C1 segment of cervical spinal cord (tissue), 14 donors: Measurements from ENCODE around the gene PLAU.
"Not testable (repeated sequence)": the region's sequence is repeated elsewhere in the genome, so short reads cannot be mapped to it uniquely, and the experiment has no call there.

ENCODE experiments used
- DNase-seq, 14 donors: peaks; one replicate each; lab custom pipeline; 2025; lab: John Stamatoyannopoulos, UW

Gene PLAU

DNA sequence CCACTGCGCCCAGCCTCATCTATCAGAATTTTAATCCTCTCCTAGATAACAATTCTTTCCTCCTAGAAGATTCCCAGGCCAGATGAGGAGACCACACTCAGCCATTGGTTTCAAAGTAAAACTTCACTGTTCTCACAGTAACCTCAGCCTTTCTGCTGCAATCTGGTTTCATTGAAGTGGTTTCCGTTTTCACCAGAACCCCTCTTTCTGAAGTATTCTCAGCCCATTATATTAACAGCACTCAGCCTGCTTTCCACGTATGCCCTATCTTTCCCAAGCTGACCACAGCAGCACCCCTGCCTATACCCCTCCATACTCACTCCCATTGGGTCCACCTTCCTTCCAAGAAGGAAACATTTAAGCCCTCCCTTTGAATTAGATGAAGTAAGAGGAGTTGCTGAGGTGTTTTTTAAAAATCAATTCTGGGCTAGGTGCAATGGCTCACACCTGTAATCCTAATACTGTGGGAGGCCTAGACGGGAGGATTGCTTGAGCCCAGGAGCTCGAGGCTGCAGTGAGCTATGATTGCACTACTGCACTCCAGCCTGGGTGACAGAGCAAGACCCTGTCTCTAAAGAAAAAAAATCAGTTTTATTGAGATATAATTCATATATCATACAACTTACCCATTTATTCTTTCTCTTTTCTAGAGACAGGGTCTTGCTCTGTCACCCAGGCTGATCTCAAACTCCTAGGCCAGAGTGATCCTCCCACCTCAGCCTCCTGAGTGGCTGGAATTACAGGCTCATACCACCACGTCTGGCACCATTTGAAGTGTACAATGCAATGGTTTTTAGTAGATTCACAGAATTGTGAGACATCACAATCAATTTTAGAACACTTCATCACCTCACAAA lies 11.3 kb downstream of the PLAU start:
- DNase-seq: no peak

DNA sequence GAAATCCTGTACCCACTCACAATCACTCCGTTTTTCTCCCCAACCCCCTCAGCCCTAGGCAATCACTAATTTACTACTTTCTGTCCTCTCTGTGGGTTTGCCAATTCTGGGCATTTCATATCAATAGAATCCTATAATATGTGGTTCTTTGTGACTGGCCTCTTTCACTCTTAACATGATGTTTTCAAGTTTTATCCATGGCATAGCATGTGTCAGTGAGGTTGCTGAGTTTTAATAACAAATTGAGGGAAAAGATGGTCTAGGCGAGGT lies 11.9 kb downstream of the PLAU start:
- no peak for DNase-seq

DNA sequence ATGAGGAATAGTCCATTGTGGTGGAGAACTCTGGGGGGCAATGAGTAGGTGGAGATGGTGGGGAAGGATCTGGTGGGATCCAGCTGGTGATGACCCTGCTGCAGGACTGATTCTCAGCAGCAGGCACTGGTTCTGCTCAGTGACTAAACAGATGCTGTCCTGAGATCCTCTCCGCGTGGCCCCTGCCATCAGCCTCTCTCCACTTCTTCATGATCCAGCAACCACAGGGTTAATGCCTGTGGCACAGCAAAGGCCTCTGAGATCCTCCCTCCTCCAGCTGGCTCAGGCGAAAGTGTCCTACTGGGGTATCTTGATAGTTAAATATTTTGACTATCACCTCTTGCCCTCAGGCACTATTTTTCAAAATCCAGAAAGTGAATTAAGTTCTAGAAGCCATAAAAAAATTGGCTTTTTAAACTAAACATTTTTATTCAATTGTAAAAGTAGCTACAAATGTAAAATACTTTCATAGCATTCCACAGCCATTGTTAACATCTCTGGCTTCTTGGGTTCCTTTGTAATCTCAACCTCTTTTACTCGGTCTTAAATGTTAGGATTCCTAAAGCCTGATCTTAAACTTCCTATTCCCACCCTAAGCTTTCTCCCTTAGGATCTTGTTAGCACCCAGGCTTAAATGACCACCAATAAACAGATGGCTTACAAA lies 13.1 kb downstream of the PLAU start:
- DNase-seq: no peak

GRCh38 chr10:73924935-73925334 lies 14.0 kb downstream of the PLAU start:
- no peak for DNase-seq

GRCh38 chr10:73925539-73925938 lies 14.6 kb downstream of the PLAU start:
- no peak for DNase-seq

GRCh38 chr10:73926152-73926764 lies 15.3 kb downstream of the PLAU start:
- peak in 1 of 14 donors; percentile 27 for DNase-seq

GRCh38 chr10:73930630-73931327 lies 19.8 kb downstream of the PLAU start:
- DNase-seq: not testable (repeated sequence)

DNA sequence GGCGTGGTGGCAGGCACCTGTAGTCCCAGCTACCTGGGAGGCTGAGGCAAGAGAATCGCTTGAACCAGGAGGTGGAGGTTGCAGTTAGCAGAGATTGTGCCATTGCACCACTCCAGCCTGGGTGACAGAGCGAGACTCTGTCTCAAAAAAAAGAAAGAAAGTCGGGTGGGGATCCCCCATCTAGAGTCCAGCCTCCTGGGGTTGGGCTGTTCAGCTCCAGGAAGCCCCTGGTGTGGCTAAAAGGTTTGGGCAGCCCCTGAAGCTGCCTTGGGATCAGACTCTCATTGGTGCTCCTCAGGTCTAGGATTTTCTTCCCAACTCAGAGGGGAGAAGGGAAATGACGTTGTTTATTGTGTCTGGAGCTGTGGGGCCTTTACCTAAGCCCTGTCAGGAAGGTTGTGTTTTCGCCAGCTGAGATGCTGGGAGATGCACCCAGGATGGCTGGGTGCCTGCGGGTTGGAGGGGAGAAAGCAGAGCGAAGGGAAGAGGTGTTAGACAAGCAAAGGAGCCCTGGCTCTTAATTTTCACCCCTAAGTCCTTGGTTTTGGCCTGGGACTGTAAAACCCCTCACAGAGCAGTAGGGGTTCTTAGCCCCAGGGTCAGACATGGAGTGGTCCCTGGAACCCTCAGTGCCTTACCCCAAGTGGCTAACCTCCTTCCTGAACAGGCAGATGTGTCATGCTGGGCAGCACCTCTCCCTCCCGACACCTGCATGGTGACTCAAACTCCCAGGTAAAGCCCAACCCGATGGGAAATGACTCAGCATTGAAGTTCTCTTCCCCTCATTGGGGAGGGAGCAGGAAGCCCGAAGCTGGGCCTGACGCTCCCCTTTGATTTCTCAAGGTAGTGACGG lies 21.1 kb downstream of the PLAU start:
- DNase-seq: no peak

- DNase-seq: no peak
Observed at GRCh38 chr10:73932620-73933112, 21.7 kb downstream of the PLAU start.

GRCh38 chr10:73934074-73934473 lies 23.1 kb downstream of the PLAU start:
- no peak for DNase-seq

DNA sequence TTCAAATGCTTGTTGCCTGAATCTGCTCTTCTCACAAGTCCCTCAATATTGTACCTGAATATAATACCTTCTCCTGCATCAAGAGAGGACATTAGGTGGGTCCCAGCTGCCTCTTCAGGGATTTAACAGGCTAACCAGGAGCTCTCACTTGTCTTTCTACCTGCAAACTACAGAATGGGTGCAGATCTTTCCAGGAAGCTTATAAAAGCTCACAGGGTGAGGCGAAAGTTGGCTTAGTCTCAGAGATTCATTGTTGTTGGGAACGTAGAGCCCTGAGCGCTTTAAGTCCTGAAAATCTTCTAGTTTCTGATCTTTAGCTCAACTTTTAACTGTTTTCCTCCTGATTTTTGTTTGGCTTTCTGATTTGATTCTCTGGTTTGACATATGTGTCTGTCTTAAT lies 25.0 kb downstream of the PLAU start:
- no peak for DNase-seq

DNA sequence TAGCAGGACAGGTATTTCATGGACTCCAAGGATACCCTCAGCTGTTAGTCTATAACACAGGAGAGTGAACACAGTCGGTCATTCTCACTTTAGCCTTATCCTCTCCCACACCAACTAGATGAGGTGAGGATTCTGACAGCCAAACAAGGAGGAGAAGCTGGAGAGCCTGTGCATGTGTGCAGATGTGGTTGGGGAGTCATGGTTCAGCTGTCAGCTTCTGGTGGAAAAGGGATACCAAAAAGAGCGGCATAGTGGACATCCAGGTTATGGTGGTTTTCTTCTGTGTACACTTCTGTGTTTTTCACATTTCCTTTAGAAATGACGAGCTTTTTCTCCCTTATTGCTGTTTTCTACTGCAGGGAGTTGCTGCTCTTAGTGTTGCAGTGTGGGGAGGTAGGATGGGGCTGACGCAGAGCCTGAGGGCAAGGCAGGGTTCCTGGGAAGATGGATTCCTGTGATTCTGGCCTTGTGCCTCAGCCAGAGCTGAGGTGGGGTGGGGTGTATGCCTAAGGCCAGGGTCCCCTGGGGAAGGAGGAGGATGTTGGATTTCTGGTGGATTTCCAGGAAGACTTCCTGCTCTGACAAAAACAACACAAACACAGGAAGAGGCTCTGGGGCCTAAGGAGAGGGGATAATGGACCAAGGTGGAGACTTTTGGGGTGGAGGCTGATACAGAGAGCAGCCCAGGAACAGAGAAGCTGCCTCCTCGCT lies 26.6 kb downstream of the PLAU start:
- DNase-seq: no peak

- DNase-seq: peak in 13 of 14 donors; percentile 5 to 66 (median 34)
Observed at GRCh38 chr10:73940634-73941221, 29.8 kb downstream of the PLAU start.

- DNase-seq: no peak
Observed at GRCh38 chr10:73941300-73941699, 30.4 kb downstream of the PLAU start.

- DNase-seq: no peak
Observed at GRCh38 chr10:73944356-73945100, 33.6 kb downstream of the PLAU start.

DNA sequence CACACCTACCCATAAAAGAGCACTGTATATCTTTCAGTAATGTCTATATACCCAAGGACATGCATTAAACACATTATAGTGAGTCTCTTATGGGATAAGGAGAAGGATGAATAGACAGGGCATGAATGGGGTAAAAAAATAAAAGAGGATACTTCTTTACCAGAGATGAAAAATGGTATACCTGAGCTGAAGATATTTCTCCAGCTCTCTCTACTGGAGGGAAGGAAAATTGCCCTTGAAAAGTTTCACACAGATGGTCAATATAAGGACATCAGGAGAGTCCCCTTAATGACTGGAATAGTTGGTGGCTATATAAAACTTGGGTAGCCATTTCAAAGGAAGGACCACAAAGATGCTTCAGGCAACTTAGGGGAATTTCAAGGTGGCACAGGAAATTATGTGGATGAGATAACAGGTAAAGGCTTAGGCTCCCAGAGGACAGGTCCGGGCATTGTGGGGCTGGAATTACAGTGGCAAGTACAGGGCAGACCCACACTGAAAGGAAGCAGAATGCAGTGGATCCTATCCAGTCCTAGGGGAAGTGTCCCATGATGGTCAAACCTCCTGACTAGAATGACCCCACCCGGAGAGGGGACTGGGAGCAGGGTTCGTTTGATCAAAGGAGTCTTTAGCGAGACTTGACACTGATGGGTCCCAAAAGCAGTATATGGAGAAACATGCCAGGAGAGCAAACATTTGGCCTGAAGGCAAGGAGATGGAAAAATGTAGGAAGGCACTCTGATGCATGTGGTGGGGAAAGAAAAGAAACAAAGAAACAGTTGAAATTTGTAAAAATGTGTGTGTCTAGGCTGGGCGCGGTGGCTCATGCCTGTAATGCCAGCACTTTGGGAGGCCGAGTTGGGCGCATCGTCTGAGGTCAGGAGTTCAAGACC lies 35.6 kb downstream of the PLAU start:
- DNase-seq: no peak

DNA sequence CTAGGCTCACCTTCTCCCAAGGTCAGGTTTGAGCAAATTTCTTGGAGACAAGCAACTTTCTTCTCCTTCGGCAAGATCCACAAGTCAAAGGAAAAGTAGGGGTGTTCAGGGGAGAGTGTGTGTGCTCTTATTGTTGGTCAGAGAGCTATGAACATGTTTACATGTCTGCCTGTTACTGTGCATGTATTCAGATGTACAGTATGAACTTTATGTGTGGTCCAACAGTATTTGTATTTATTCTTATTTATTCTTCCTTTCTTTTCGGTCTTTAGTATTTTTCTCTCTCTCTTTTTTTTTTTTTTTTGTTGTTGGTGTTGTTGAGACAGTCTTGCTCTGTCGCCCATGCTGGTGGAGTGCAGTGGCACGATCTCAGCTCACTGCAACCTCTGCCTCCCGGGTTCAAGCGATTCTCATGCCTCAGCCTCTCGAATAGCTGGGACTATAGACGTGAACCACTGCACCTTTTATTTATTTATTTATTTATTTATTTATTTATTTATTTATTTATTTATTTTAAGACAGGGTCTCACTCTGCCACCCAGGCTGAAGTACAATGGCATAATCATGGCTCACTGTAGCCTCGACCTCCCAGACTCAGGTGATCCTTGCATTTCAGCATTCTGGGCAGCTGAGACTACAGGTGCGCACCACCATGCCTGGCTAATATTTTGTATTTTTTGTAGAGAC lies 38.2 kb downstream of the PLAU start:
- DNase-seq: no peak
